ENCODE results near the gene DVL2.

- no peak for TF ChIP-seq CTCF (IDR thresholded peaks at IDR 0.05)
- no peak for TF ChIP-seq POLR2AphosphoS5 (IDR thresholded peaks at IDR 0.05)
- no peak for TF ChIP-seq POLR2A (IDR thresholded peaks at IDR 0.05)
Measured at GRCh38 chr17:7229504-7229903, 4.8 kb downstream of the DVL2 start.
